ENCODE data around the gene SRBD1.

DNA sequence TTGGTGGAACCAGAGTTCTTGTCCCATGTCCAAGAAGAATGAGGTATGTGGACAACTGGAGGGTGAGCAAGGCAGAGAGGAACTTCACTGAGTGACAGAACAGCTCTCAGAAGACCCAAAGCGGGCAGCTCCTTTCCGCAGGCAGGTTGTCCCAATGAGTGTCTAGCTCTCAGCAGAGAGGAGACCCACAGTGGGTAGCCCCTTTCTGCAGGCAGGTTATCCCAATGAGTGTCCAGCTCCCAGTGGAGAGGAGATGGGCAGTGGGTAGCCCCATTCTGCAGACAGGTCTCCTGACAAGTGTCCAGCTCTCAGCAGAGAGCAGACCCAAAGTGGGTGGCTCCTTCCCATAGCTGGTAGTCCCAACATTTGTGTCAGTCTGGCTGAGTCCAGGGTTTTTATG is 69.6 kb downstream of the SRBD1 start:
- TF ChIP-seq, protein P1, sequence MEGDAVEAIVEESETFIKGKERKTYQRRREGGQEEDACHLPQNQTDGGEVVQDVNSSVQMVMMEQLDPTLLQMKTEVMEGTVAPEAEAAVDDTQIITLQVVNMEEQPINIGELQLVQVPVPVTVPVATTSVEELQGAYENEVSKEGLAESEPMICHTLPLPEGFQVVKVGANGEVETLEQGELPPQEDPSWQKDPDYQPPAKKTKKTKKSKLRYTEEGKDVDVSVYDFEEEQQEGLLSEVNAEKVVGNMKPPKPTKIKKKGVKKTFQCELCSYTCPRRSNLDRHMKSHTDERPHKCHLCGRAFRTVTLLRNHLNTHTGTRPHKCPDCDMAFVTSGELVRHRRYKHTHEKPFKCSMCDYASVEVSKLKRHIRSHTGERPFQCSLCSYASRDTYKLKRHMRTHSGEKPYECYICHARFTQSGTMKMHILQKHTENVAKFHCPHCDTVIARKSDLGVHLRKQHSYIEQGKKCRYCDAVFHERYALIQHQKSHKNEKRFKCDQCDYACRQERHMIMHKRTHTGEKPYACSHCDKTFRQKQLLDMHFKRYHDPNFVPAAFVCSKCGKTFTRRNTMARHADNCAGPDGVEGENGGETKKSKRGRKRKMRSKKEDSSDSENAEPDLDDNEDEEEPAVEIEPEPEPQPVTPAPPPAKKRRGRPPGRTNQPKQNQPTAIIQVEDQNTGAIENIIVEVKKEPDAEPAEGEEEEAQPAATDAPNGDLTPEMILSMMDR (IDR thresholded peaks at IDR 0.05 in 8 of 11, conservative IDR thresholded peaks at IDR 0.05 in 3 of 11), result no peak
- TF ChIP-seq POLR2AphosphoS5 (IDR thresholded peaks at IDR 0.05) (no peak), POLR2A (IDR thresholded peaks at IDR 0.05) (no peak)

Data from spleen (tissue), 7 donors.